Endothelial cell (in vitro differentiated cells): ENCODE measurements around the gene TFDP1. TPM values are rescaled to one million over a fixed set of nuclear protein-coding genes. Genes with fewer than 3 reads are reported as not detected.
A peak's percentile ranks its signal among the peaks of the same experiment; 100 is the strongest.

Source experiments
- DNase-seq: peaks from one replicate; pipeline ENCODE4 v3.0.0; 2021; ENCODE audit warnings: low spot score
- H3K27ac Mint-ChIP-seq: one replicate; pipeline ENCODE4 v1.8.0; 2021; ENCODE audit warnings: mixed read lengths, inconsistent platforms; ENCODE audit not compliant: unreplicated experiment
- H3K27me3 Mint-ChIP-seq: one replicate; pipeline ENCODE4 v1.8.0; 2021; ENCODE audit warnings: mild to moderate bottlenecking, moderate library complexity, mixed read lengths, inconsistent platforms; ENCODE audit not compliant: unreplicated experiment
- H3K36me3 Mint-ChIP-seq: one replicate; pipeline ENCODE4 v1.8.0; 2021; ENCODE audit warnings: mild to moderate bottlenecking, low read depth, mixed read lengths, inconsistent platforms; ENCODE audit not compliant: unreplicated experiment
- H3K4me1 Mint-ChIP-seq: one replicate; pipeline ENCODE4 v1.8.0; 2021; ENCODE audit warnings: mild to moderate bottlenecking, mixed read lengths, inconsistent platforms; ENCODE audit not compliant: unreplicated experiment
- H3K4me3 Mint-ChIP-seq: one replicate; pipeline ENCODE4 v1.8.0; 2021; ENCODE audit warnings: mild to moderate bottlenecking, mixed read lengths, inconsistent platforms; ENCODE audit not compliant: unreplicated experiment
- H3K9me3 Mint-ChIP-seq: one replicate; pipeline ENCODE4 v1.8.0; 2021; ENCODE audit warnings: mixed read lengths, inconsistent platforms; ENCODE audit not compliant: unreplicated experiment
- CTCF ChIP-seq: fragments of 200-600 bp; sonication (generic); IDR thresholded peaks from one replicate; pipeline ENCODE4 v1.5.0; 2021; ENCODE audit warnings: antibody characterized with exemption; ENCODE audit not compliant: unreplicated experiment
- total RNA-seq: library from RNA; stranded (reverse); fragmentation: NEBNext Ultra II Directional; extraction: Animal tissue kit (Norgen Biotek cat#: 25700); gene quantifications from one replicate; pipeline ENCODE4 v1.2.1, GENCODE V29; 2021; ENCODE audit not compliant: unreplicated experiment

Gene TFDP1
- total RNA-seq, 1 donor from 2014 or later = 65.8 TPM

- Mint-ChIP-seq H3K27me3 (peaks cover 9% of the 10 kb centered on the region), H3K36me3 (peaks cover 4% of the 10 kb centered on the region), H3K4me3 (no peak within 1 kb of the TSS), H3K9me3 (no peaks in the 10 kb centered on the region), H3K27ac (no peak within 1 kb of the TSS), H3K4me1 (peaks cover under 1% of the 10 kb centered on the region)
- no peak for TF ChIP-seq CTCF
- no peak for DNase-seq
Observed at GRCh38 chr13:113666951-113667701, 82.6 kb downstream of the TFDP1 start, which contains the start of gene GRK1. Gene GRK1 (plus strand): TSS chr13:113667219. CDS start chr13:113667387, 168 bp downstream.

- TF ChIP-seq CTCF = no peak
- Mint-ChIP-seq H3K27me3 (peaks cover 11% of the 10 kb centered on the region), H3K4me1 (peaks cover 3% of the 10 kb centered on the region), H3K36me3 (peaks cover 4% of the 10 kb centered on the region), H3K4me3 (no peak overlapping the region), H3K9me3 (no peaks in the 10 kb centered on the region), H3K27ac (no peak overlapping the region)
- no peak for DNase-seq
Observed at GRCh38 chr13:113667771-113668490, 83.4 kb downstream of the TFDP1 start.

GRCh38 chr13:113668491-113668971 is 84.0 kb downstream of the TFDP1 start:
- Mint-ChIP-seq H3K36me3 (peaks cover 4% of the 10 kb centered on the region), H3K9me3 (no peaks in the 10 kb centered on the region), H3K4me3 (no peak overlapping the region), H3K4me1 (peaks cover 3% of the 10 kb centered on the region), H3K27ac (no peak overlapping the region), H3K27me3 (peaks cover 11% of the 10 kb centered on the region)
- TF ChIP-seq CTCF = no peak
- DNase-seq = no peak

DNA sequence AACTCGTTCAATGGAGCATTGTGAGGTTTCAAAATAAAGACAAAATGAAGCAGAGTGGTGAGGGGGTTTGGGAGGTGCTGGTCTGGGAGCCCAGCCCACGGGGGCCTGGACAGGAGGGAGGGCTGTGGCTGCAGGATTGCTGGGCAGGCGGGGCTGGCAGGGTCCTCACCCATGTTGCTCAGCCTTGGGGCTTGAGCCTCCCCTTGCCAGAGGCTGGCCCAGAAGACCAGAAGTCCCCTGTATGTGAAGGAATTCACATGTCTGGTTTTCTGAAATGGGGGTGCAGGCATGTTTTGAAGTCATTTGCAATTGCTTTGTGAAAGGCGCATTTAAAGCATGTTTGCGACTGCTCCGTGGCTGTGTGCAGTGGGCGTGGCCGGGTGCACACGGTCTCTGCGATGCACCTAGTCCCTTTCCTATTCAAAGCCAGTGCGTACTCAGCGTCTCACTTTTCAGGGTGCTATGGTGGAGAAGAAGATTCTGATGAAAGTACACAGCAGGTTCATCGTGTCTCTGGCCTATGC is 84.7 kb downstream of the TFDP1 start:
- Mint-ChIP-seq H3K9me3 (no peaks in the 10 kb centered on the region), H3K27me3 (peaks cover 9% of the 10 kb centered on the region), H3K36me3 (peaks cover 4% of the 10 kb centered on the region), H3K4me1 (peaks cover 3% of the 10 kb centered on the region), H3K27ac (no peak overlapping the region), H3K4me3 (peak overlapping the region; percentile 22)
- TF ChIP-seq CTCF = no peak
- no peak for DNase-seq
